ENCODE results near the gene FSTL5.

FSTL5 gene

GRCh38 chr4:161457311-161457710 is 706.5 kb downstream of the FSTL5 start:
- no peak for DNase-seq
- Mint-ChIP-seq H3K27ac (no peak overlapping the region), H3K4me1 (no peaks in the 10 kb centered on the region), H3K4me3 (no peak overlapping the region), H3K27me3 (ENCODE audit: low read depth, poor library complexity) (no peaks in the 10 kb centered on the region), H3K9me3 (no peaks in the 10 kb centered on the region), H3K36me3 (ENCODE audit: low read depth) (no peaks in the 10 kb centered on the region)
- TF ChIP-seq CTCF (IDR thresholded peaks at IDR 0.05) = no peak

GRCh38 chr4:161454860-161455259 is 708.9 kb downstream of the FSTL5 start:
- TF ChIP-seq CTCF (IDR thresholded peaks at IDR 0.05) = no peak
- H3K36me3 Mint-ChIP-seq (ENCODE audit: low read depth) = no peaks in the 10 kb centered on the region
- no peaks in the 10 kb centered on the region for H3K9me3 Mint-ChIP-seq
- no peaks in the 10 kb centered on the region for H3K27me3 Mint-ChIP-seq (ENCODE audit: low read depth, poor library complexity)
- no peak for DNase-seq
- H3K27ac Mint-ChIP-seq = no peak overlapping the region
- no peaks in the 10 kb centered on the region for H3K4me1 Mint-ChIP-seq
- no peak overlapping the region for H3K4me3 Mint-ChIP-seq

GRCh38 chr4:161448550-161449180 is 715.1 kb downstream of the FSTL5 start:
- Mint-ChIP-seq H3K4me1 (no peaks in the 10 kb centered on the region), H3K27ac (no peak overlapping the region), H3K9me3 (no peaks in the 10 kb centered on the region), H3K4me3 (no peak overlapping the region), H3K36me3 (ENCODE audit: low read depth) (no peaks in the 10 kb centered on the region), H3K27me3 (ENCODE audit: low read depth, poor library complexity) (no peaks in the 10 kb centered on the region)
- TF ChIP-seq CTCF (IDR thresholded peaks at IDR 0.05) = no peak
- DNase-seq = no peak

- H3K27ac Mint-ChIP-seq = no peak overlapping the region
- no peak for TF ChIP-seq CTCF (IDR thresholded peaks at IDR 0.05)
- no peaks in the 10 kb centered on the region for H3K9me3 Mint-ChIP-seq
- H3K4me3 Mint-ChIP-seq = no peak overlapping the region
- peaks cover 16% of the 10 kb centered on the region for H3K4me1 Mint-ChIP-seq
- H3K36me3 Mint-ChIP-seq (ENCODE audit: low read depth) = no peaks in the 10 kb centered on the region
- no peak for DNase-seq
- no peaks in the 10 kb centered on the region for H3K27me3 Mint-ChIP-seq (ENCODE audit: low read depth, poor library complexity)
Measured at GRCh38 chr4:161444626-161445025, 719.2 kb downstream of the FSTL5 start.

GRCh38 chr4:161442921-161443320 is 720.9 kb downstream of the FSTL5 start:
- Mint-ChIP-seq H3K36me3 (ENCODE audit: low read depth) (no peaks in the 10 kb centered on the region), H3K27ac (no peak overlapping the region), H3K27me3 (ENCODE audit: low read depth, poor library complexity) (no peaks in the 10 kb centered on the region), H3K9me3 (no peaks in the 10 kb centered on the region), H3K4me3 (no peak overlapping the region), H3K4me1 (peaks cover 25% of the 10 kb centered on the region)
- no peak for TF ChIP-seq CTCF (IDR thresholded peaks at IDR 0.05)
- no peak for DNase-seq

GRCh38 chr4:161438096-161438495 is 725.7 kb downstream of the FSTL5 start:
- Mint-ChIP-seq H3K27me3 (ENCODE audit: low read depth, poor library complexity) (no peaks in the 10 kb centered on the region), H3K9me3 (peaks cover 9% of the 10 kb centered on the region)

More at GRCh38 chr4:161438096-161438495, 725.7 kb downstream of the FSTL5 start:
- no peak overlapping the region for H3K4me3 Mint-ChIP-seq
- DNase-seq = no peak
- no peaks in the 10 kb centered on the region for H3K36me3 Mint-ChIP-seq (ENCODE audit: low read depth)
- no peak for TF ChIP-seq CTCF (IDR thresholded peaks at IDR 0.05)
- H3K4me1 Mint-ChIP-seq = peaks cover 30% of the 10 kb centered on the region
- H3K27ac Mint-ChIP-seq = peak overlapping the region; percentile 55
